ENCODE measurements around the gene HSPA1L.
A peak's percentile ranks its signal among the peaks of the same experiment; 100 is the strongest.

DNA sequence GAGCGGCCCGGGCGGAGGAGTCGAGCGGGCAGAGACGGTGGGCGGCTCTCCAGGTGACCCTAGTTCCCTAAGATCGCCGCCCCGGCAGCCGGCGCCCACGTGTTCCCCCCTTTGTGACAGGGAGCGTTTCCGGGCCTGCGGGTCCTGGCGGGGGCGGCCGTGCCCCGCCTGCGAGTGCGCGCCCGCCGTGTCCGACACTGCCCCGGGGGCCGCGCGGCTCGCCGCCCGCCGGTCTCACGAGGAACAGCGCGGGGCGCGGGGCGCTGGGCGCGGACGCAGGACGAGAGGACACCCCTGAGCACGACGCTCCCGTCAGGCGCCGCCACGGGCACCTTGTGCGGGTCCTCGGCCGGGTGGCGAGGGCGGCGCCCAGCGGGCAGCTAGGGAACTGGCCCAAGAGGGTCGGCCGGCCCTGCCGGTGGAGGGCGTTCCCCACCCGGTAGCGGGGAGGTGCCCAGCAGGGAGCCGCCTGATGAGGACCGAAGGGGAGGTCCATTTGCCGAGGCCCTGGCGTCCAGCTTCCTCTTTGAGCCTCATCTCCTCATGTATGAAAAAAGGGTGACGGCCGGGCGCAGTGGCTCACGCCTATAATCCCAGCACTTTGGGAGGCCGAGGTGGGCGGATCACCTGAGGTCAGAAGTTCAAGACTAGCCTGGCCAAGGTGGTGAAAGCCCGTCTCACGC lies 19.3 kb downstream of the HSPA1L start, which contains the start of gene VARS1:
- TF ChIP-seq, protein P1, sequence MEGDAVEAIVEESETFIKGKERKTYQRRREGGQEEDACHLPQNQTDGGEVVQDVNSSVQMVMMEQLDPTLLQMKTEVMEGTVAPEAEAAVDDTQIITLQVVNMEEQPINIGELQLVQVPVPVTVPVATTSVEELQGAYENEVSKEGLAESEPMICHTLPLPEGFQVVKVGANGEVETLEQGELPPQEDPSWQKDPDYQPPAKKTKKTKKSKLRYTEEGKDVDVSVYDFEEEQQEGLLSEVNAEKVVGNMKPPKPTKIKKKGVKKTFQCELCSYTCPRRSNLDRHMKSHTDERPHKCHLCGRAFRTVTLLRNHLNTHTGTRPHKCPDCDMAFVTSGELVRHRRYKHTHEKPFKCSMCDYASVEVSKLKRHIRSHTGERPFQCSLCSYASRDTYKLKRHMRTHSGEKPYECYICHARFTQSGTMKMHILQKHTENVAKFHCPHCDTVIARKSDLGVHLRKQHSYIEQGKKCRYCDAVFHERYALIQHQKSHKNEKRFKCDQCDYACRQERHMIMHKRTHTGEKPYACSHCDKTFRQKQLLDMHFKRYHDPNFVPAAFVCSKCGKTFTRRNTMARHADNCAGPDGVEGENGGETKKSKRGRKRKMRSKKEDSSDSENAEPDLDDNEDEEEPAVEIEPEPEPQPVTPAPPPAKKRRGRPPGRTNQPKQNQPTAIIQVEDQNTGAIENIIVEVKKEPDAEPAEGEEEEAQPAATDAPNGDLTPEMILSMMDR (conservative IDR thresholded peaks at IDR 0.05; ENCODE audit: low read depth, low read length), result peak; percentile 74
- TF ChIP-seq EZH2 (IDR thresholded peaks at IDR 0.05; ENCODE audit: borderline replicate concordance, low read depth, low read length, poor library complexity, severe bottlenecking), result no peak
